SU-DHL-6 (cell line): ENCODE results near the gene AFG1L.

Source experiments
- H2AFZ ChIP-seq: fragments of 200-600 bp; sonication (generic); 2 replicates; pipeline ENCODE4 v1.6.1; 2014; ENCODE audit warnings: low read depth, mild to moderate bottlenecking, moderate library complexity, mixed read lengths, antibody characterized with exemption, low read length; ENCODE audit not compliant: severe bottlenecking
- H3F3A ChIP-seq: fragments of 200-600 bp; shearing (Covaris generic); 2 replicates; pipeline ENCODE4 v1.6.0; 2016; ENCODE audit warnings: antibody characterized with exemption, mild to moderate bottlenecking; ENCODE audit not compliant: insufficient read depth
- H3K27ac ChIP-seq: fragments of 200-600 bp; sonication (generic); 2 replicates; pipeline ENCODE4 v1.5.1; 2016; ENCODE audit warnings: low read depth, mild to moderate bottlenecking, low read length, moderate library complexity, mixed read lengths
- H3K27me3 ChIP-seq: fragments of 200-600 bp; sonication (generic), shearing (Covaris generic); 2 replicates; pipeline ENCODE4 v1.6.0; 2014; ENCODE audit warnings: mild to moderate bottlenecking, low read length
- H3K36me3 ChIP-seq: fragments of 200-600 bp; sonication (generic); 2 replicates; pipeline ENCODE4 v1.6.1; 2014; ENCODE audit warnings: mild to moderate bottlenecking, low read length, mixed read lengths
- H3K4me2 ChIP-seq: fragments of 300-600, 200-600 bp; shearing (Covaris generic), sonication (generic); 2 replicates; pipeline ENCODE4 v1.6.0; 2014; ENCODE audit warnings: low read length, low read depth, mild to moderate bottlenecking; ENCODE audit not compliant: poor library complexity, severe bottlenecking
- H3K4me3 ChIP-seq: fragments of 200-600 bp; sonication (generic); 2 replicates; pipeline ENCODE4 v1.5.1; 2014; ENCODE audit warnings: antibody characterized with exemption, low read length, mild to moderate bottlenecking, mixed read lengths; ENCODE audit not compliant: insufficient read depth, poor library complexity, severe bottlenecking
- H3K79me2 ChIP-seq: fragments of 200-600 bp; sonication (generic); 2 replicates; pipeline ENCODE4 v1.6.1; 2014; ENCODE audit warnings: mild to moderate bottlenecking, low read length, moderate library complexity; ENCODE audit not compliant: insufficient read depth
- H3K9ac ChIP-seq: fragments of 200-600 bp; sonication (generic); 2 replicates; pipeline ENCODE4 v1.7.0; 2014; ENCODE audit warnings: mild to moderate bottlenecking, low read length
- H3K9me2 ChIP-seq: fragments of 200-600 bp; sonication (generic); replicated peaks from 2 replicates; pipeline ENCODE4 v1.6.1; 2014; ENCODE audit warnings: low read length; ENCODE audit not compliant: insufficient read depth
- H3K9me3 ChIP-seq: fragments of 200-600 bp; sonication (generic); 2 replicates; pipeline ENCODE4 v1.6.1; 2014; ENCODE audit warnings: low read length, mixed read lengths; ENCODE audit not compliant: insufficient read depth
- H4K20me1 ChIP-seq: fragments of 200-600 bp; sonication (generic); 2 replicates; pipeline ENCODE4 v1.6.1; 2014; ENCODE audit warnings: low read depth, mild to moderate bottlenecking, antibody characterized with exemption, low read length, moderate library complexity, mixed read lengths
- CTCF ChIP-seq: fragments of 200-600 bp; sonication (generic); IDR thresholded peaks from one replicate; pipeline ENCODE4 v1.5.1; 2017; ENCODE audit warnings: antibody characterized with exemption, mild to moderate bottlenecking, low read length, moderate library complexity; ENCODE audit not compliant: insufficient read depth, poor library complexity, severe bottlenecking
- EZH2phosphoT487 ChIP-seq: fragments of 200-600 bp; sonication (generic), shearing (Covaris generic); conservative IDR thresholded peaks from 2 replicates; pipeline ENCODE4 v1.6.1; 2018; ENCODE audit warnings: mild to moderate bottlenecking, antibody characterized with exemption, low read length, moderate library complexity, mixed read lengths

Gene AFG1L

GRCh38 chr6:108312605-108313004, 17.8 kb downstream of the AFG1L start:
- no peak overlapping the region for H3K9ac ChIP-seq

GRCh38 chr6:108321253-108321747, 26.4 kb downstream of the AFG1L start:
- TF ChIP-seq CTCF, result no peak
- TF ChIP-seq EZH2phosphoT487, result no peak
- H3K27me3 ChIP-seq, result no peaks in the 10 kb centered on the region
- no peak overlapping the region for H3K9ac ChIP-seq
- H3K27ac ChIP-seq, result no peak overlapping the region
- no peaks in the 10 kb centered on the region for H3K79me2 ChIP-seq
- no peaks in the 10 kb centered on the region for H3K9me3 ChIP-seq
- no peak overlapping the region for H3K4me3 ChIP-seq
- H4K20me1 ChIP-seq, result no peaks in the 10 kb centered on the region
- no peaks in the 10 kb centered on the region for H3F3A ChIP-seq
- no peaks in the 10 kb centered on the region for H3K9me2 ChIP-seq
- H2AFZ ChIP-seq, result no peak overlapping the region
- no peaks in the 10 kb centered on the region for H3K36me3 ChIP-seq
- H3K4me2 ChIP-seq, result no peak overlapping the region

More at GRCh38 chr6:108312605-108313004, 17.8 kb downstream of the AFG1L start:
- H3K79me2 ChIP-seq, result no peaks in the 10 kb centered on the region
- H3K4me2 ChIP-seq, result no peak overlapping the region
- TF ChIP-seq EZH2phosphoT487 (no peak), CTCF (no peak)
- no peaks in the 10 kb centered on the region for H4K20me1 ChIP-seq
- H3K9me2 ChIP-seq, result no peaks in the 10 kb centered on the region
- no peak overlapping the region for H3K27ac ChIP-seq
- H3K4me3 ChIP-seq, result no peak overlapping the region
- H3K36me3 ChIP-seq, result no peaks in the 10 kb centered on the region
- H3K9me3 ChIP-seq, result no peaks in the 10 kb centered on the region
- no peaks in the 10 kb centered on the region; the same call in 1 of the 2 replicates for H3F3A ChIP-seq
- H2AFZ ChIP-seq, result no peak overlapping the region
- no peaks in the 10 kb centered on the region for H3K27me3 ChIP-seq

- H3K9ac ChIP-seq, result no peak overlapping the region
- no peaks in the 10 kb centered on the region for H3K79me2 ChIP-seq
- no peak overlapping the region for H2AFZ ChIP-seq
- H4K20me1 ChIP-seq, result no peaks in the 10 kb centered on the region
- no peaks in the 10 kb centered on the region for H3K36me3 ChIP-seq
- no peak overlapping the region for H3K4me2 ChIP-seq
- no peaks in the 10 kb centered on the region for H3K9me3 ChIP-seq
- TF ChIP-seq EZH2phosphoT487 (no peak), CTCF (no peak)
- H3F3A ChIP-seq, result no peaks in the 10 kb centered on the region
- H3K27ac ChIP-seq, result no peak overlapping the region
- H3K27me3 ChIP-seq, result no peaks in the 10 kb centered on the region
- H3K9me2 ChIP-seq, result no peaks in the 10 kb centered on the region
- no peak overlapping the region for H3K4me3 ChIP-seq
Measured at GRCh38 chr6:108322728-108323127, 27.9 kb downstream of the AFG1L start.
